ENCODE results near the gene C14orf132. TPM values are rescaled to one million over a fixed set of nuclear protein-coding genes. Genes with fewer than 3 reads are reported as not detected.

The C14orf132 gene
- total RNA-seq, 4 donors from 2014 or later: 7.8 to 16.9 (median 15.0) TPM

GRCh38 chr14:96030108-96030760 is 8.9 kb upstream of the C14orf132 start:
- Histone ChIP-seq H3K27me3 (no peaks in the 10 kb centered on the region), H3K36me3 (no peaks in the 10 kb centered on the region), H3K9me3 (no peaks in the 10 kb centered on the region), H3K4me3 (no peak overlapping the region), H3K4me1 (no peaks in the 10 kb centered on the region), H3K27ac (no peak overlapping the region)
- WGBS, 2 donors: 69 to 78% methylated on average over 10 to 11 of the region's 11 CpGs
- DNase-seq (ENCODE audit: low spot score in 2 of 2): no peak
- TF ChIP-seq POLR2A (IDR thresholded peaks at IDR 0.05) (no peak), EP300 (IDR thresholded peaks at IDR 0.05) (no peak)
- TF ChIP-seq, protein P1, sequence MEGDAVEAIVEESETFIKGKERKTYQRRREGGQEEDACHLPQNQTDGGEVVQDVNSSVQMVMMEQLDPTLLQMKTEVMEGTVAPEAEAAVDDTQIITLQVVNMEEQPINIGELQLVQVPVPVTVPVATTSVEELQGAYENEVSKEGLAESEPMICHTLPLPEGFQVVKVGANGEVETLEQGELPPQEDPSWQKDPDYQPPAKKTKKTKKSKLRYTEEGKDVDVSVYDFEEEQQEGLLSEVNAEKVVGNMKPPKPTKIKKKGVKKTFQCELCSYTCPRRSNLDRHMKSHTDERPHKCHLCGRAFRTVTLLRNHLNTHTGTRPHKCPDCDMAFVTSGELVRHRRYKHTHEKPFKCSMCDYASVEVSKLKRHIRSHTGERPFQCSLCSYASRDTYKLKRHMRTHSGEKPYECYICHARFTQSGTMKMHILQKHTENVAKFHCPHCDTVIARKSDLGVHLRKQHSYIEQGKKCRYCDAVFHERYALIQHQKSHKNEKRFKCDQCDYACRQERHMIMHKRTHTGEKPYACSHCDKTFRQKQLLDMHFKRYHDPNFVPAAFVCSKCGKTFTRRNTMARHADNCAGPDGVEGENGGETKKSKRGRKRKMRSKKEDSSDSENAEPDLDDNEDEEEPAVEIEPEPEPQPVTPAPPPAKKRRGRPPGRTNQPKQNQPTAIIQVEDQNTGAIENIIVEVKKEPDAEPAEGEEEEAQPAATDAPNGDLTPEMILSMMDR (IDR thresholded peaks at IDR 0.05): no peak

DNA sequence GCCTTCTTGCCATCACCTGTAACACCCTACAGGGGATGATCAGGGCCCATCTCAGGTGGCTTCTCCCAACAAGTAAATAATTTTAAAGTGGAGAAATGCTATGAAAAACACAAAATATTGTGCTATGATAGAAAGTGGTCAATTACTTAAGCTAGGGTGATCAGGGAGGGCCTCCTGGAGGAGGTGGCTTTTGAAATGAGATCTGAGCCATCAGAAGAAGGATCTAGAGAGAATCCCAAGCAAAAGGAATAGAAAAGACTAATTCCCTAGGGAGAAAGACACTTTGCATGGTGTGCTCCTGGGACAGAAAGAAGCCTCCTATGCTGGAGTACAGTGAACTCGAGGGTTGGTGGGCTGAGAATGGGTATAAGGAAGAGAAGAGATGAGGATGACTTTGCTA is 7.5 kb upstream of the C14orf132 start:
- Histone ChIP-seq H3K4me1 (no peaks in the 10 kb centered on the region), H3K27me3 (no peaks in the 10 kb centered on the region), H3K36me3 (no peaks in the 10 kb centered on the region), H3K4me3 (no peak overlapping the region), H3K27ac (no peak overlapping the region), H3K9me3 (no peaks in the 10 kb centered on the region)
- TF ChIP-seq EP300 (IDR thresholded peaks at IDR 0.05): no peak
- TF ChIP-seq, protein P1 (IDR thresholded peaks at IDR 0.05): no peak
- no peak for TF ChIP-seq POLR2A (IDR thresholded peaks at IDR 0.05)
- no peak for DNase-seq (ENCODE audit: low spot score in 2 of 2)
- 89 to 96% methylated on average over 1 of the region's 1 CpG for WGBS, 2 donors

GRCh38 chr14:96035456-96035855 is 3.7 kb upstream of the C14orf132 start:
- Histone ChIP-seq H3K27ac (no peak overlapping the region), H3K4me3 (no peak overlapping the region), H3K27me3 (peaks cover 0 to 4% of the 10 kb centered on the region in 2 donors), H3K9me3 (no peaks in the 10 kb centered on the region), H3K36me3 (no peaks in the 10 kb centered on the region), H3K4me1 (peaks cover 0 to 26% (median 14%) of the 10 kb centered on the region in 4 donors)
- WGBS, 2 donors: 52 to 54% methylated on average over 2 of the region's 2 CpGs
- DNase-seq (ENCODE audit: low spot score in 2 of 2): no peak
- TF ChIP-seq EP300 (IDR thresholded peaks at IDR 0.05) (no peak), POLR2A (IDR thresholded peaks at IDR 0.05) (no peak)
- TF ChIP-seq, protein P1 (IDR thresholded peaks at IDR 0.05): no peak

DNA sequence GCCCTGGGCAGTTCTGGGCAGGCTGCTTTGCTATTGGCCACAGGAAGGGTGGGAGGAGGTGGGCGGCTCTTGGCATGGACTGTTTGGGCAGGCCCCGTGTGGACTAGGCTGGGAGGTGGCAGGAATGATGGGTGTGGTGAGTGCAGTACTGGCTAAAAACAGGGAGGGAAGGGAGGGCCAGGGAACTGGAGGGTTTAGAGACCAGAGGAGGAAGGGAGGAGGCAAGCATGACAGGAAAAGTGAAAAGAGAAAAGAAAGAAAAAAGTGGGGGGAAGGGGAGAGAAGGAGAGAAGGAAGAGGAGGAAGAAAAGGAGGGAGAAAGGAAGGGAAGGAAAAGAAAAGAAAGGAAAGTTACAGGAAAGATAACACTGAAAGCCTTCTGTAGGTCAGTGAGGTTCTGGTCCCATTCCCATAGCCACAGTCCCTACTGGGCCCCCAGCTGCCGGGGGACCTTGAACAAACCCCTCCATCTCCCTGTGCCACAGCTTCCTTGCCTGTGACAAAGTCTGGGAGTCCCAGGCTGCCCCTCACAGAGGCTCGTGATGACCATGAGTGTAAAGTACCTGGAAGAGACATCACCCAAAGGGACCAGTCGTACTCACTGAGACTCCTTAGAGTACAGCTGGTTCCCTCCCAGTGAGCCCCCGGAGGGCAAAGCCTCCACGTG is 1.1 kb upstream of the C14orf132 start:
- Histone ChIP-seq H3K9me3 (no peaks in the 10 kb centered on the region), H3K36me3 (no peaks in the 10 kb centered on the region), H3K4me3 (no peak overlapping the region), H3K27me3 (peaks cover 0 to 4% of the 10 kb centered on the region in 2 donors), H3K27ac (peak overlapping the region in 2 of 4 donors; percentile 84 to 89), H3K4me1 (peaks cover 0 to 34% (median 14%) of the 10 kb centered on the region in 4 donors)
- no peak for TF ChIP-seq EP300 (IDR thresholded peaks at IDR 0.05)
- TF ChIP-seq, protein P1 (IDR thresholded peaks at IDR 0.05): no peak
- TF ChIP-seq POLR2A (IDR thresholded peaks at IDR 0.05): no peak
- WGBS, 2 donors: 22 to 28% methylated on average over 7 of the region's 7 CpGs
- DNase-seq (ENCODE audit: low spot score in 2 of 2): peak in 1 of 2 donors; percentile 44

- Histone ChIP-seq H3K4me1 (peaks cover 0 to 34% (median 14%) of the 10 kb centered on the region in 4 donors), H3K4me3 (peak overlapping the region; percentile 57 to 83 (median 75)), H3K9me3 (no peaks in the 10 kb centered on the region), H3K36me3 (no peaks in the 10 kb centered on the region), H3K27ac (peak overlapping the region; percentile 1 to 89 (median 73)), H3K27me3 (peaks cover 0 to 4% of the 10 kb centered on the region in 2 donors)
- DNase-seq (ENCODE audit: low spot score in 2 of 2): no peak
- 26 to 29% methylated on average over 10 of the region's 10 CpGs for WGBS, 2 donors
- no peak for TF ChIP-seq POLR2A (IDR thresholded peaks at IDR 0.05)
- TF ChIP-seq, protein P1 (IDR thresholded peaks at IDR 0.05): no peak
- no peak for TF ChIP-seq EP300 (IDR thresholded peaks at IDR 0.05)
These were observed 623 bp upstream of the C14orf132 start for GRCh38 chr14:96038558-96038919.
